Choroid plexus epithelial cell (primary cell): ENCODE results near the gene UNC5C.

Experiments
- DNase-seq: peaks from one replicate; pipeline ENCODE4 v3.0.0-alpha.2; 2010; ENCODE audit warnings: low read depth
- H3K4me3 ChIP-seq: 2 replicates; pipeline ENCODE4 v1.5.1; 2011; ENCODE audit warnings: low read depth, mild to moderate bottlenecking, control low read depth, low read length, moderate library complexity
- CTCF ChIP-seq: conservative IDR thresholded peaks from 2 replicates; pipeline ENCODE4 v1.5.1; 2011; ENCODE audit warnings: low read depth, mild to moderate bottlenecking, control low read depth, inconsistent platforms, low read length, moderate library complexity

UNC5C gene

GRCh38 chr4:95505151-95505550, 43.6 kb downstream of the UNC5C start:
- TF ChIP-seq CTCF = no peak
- no peak overlapping the region for H3K4me3 ChIP-seq
- peak; percentile 13 for DNase-seq

GRCh38 chr4:95504501-95504900, 44.3 kb downstream of the UNC5C start:
- TF ChIP-seq CTCF = no peak
- no peak for DNase-seq
- no peak overlapping the region for H3K4me3 ChIP-seq

- no peak overlapping the region for H3K4me3 ChIP-seq
- DNase-seq = no peak
- no peak for TF ChIP-seq CTCF
These were observed 48.4 kb downstream of the UNC5C start for GRCh38 chr4:95500361-95500760.

- no peak for TF ChIP-seq CTCF
- H3K4me3 ChIP-seq = no peak overlapping the region
- DNase-seq = no peak
These were observed 49.5 kb downstream of the UNC5C start for GRCh38 chr4:95499291-95499696.

- TF ChIP-seq CTCF = no peak
- no peak for DNase-seq
- no peak overlapping the region for H3K4me3 ChIP-seq
These were observed 54.6 kb downstream of the UNC5C start for GRCh38 chr4:95494186-95494585.

GRCh38 chr4:95478679-95479078, 70.1 kb downstream of the UNC5C start:
- DNase-seq = no peak
- no peak overlapping the region for H3K4me3 ChIP-seq
- no peak for TF ChIP-seq CTCF

GRCh38 chr4:95476121-95476520, 72.7 kb downstream of the UNC5C start:
- no peak overlapping the region for H3K4me3 ChIP-seq
- no peak for DNase-seq
- no peak for TF ChIP-seq CTCF
